ENCODE results near the gene ZNF296. TPM values are rescaled to one million over a fixed set of nuclear protein-coding genes. Genes with fewer than 3 reads are reported as not detected.

The ZNF296 gene
- total RNA-seq, 1 experiment from 2014 or later = 13.8 TPM

DNA sequence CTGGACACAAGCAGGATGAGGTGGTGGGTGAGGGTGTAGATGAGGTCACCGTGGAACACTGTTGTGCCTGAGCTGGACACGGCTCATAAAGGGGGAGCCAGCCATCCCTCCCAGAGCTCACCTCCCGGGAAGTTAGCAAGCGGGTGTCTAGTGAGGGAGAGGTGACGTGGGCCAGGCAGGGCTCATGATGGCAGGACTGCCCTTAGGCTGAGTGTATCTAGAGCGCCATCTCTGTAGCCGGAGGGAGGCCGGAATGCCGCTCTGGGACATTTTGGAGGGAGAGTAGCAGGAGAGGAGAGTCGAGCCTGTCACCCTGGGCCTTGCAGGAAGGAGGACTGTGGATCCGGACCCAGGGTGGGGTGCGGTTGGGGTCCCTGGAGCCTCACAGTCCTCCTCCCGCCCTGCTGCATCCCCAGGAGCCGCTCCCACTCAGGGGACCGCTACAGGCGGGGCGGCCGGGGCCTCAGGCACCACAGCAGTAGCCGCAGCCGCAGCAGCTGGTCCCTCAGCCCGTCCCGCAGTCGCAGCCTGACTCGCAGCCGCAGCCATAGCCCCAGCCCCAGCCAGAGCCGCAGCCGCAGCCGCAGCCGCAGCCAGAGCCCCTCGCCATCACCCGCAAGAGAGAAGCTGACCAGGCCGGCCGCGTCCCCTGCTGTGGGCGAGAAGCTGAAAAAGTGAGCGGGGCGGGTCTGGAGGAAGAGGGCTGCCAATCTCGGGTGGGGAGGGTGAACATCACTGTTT lies 9.2 kb downstream of the ZNF296 start (continued):
- TF ChIP-seq, protein P1, sequence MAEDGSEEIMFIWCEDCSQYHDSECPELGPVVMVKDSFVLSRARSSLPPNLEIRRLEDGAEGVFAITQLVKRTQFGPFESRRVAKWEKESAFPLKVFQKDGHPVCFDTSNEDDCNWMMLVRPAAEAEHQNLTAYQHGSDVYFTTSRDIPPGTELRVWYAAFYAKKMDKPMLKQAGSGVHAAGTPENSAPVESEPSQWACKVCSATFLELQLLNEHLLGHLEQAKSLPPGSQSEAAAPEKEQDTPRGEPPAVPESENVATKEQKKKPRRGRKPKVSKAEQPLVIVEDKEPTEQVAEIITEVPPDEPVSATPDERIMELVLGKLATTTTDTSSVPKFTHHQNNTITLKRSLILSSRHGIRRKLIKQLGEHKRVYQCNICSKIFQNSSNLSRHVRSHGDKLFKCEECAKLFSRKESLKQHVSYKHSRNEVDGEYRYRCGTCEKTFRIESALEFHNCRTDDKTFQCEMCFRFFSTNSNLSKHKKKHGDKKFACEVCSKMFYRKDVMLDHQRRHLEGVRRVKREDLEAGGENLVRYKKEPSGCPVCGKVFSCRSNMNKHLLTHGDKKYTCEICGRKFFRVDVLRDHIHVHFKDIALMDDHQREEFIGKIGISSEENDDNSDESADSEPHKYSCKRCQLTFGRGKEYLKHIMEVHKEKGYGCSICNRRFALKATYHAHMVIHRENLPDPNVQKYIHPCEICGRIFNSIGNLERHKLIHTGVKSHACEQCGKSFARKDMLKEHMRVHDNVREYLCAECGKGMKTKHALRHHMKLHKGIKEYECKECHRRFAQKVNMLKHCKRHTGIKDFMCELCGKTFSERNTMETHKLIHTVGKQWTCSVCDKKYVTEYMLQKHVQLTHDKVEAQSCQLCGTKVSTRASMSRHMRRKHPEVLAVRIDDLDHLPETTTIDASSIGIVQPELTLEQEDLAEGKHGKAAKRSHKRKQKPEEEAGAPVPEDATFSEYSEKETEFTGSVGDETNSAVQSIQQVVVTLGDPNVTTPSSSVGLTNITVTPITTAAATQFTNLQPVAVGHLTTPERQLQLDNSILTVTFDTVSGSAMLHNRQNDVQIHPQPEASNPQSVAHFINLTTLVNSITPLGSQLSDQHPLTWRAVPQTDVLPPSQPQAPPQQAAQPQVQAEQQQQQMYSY (CRISPR knock-in tag; IDR thresholded peaks at IDR 0.05) = no peak
- TF ChIP-seq MXD4 (CRISPR knock-in tag; IDR thresholded peaks at IDR 0.05; ENCODE audit: borderline replicate concordance) = no peak

DNA sequence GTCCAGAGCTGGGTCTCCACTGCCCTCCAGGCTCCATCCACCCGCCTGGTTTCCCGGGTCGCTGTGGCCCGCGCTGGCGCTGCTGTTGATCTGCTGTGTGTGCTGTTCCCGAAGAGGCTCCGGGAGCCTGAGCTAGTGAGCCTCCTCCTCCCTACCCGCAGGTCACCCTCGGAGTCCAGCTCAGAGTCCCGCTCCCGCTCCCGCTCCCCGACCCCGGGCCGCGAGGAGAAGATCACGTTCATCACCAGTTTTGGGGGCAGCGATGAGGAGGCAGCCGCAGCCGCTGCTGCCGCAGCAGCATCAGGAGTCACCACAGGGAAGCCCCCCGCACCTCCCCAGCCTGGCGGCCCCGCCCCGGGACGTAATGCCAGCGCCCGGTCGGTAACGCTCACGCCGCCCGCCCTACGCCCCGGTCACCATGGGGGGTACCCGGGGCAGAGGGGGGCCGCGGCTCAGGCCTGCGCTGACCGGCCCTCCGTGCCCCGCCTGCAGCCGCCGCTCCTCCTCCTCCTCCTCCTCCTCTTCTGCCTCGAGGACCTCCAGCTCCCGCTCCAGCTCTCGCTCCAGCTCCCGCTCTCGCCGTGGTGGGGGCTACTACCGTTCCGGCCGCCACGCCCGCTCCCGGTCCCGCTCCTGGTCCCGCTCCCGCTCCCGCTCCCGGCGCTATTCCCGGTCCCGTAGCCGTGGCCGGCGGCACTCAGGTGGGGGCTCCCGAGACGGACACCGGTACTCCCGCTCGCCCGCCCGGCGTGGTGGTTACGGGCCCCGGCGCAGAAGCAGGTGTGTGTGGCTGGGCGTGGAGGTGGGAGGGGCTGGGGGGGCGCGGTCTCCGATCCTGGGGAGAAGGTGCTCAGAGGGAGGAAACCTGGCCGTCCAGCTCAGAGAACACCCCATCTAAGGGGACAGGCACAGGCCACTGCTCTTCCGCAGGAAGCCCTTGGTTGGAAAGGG lies 12.2 kb downstream of the ZNF296 start:
- DNase-seq (ENCODE audit: low spot score) = no peak
- CTCF ChIA-PET = no interaction called here
- H3K27ac Mint-ChIP-seq = no peak overlapping the region
- peaks cover 3% of the 10 kb centered on the region; the same call in 1 of the 2 replicates for H3K4me1 Mint-ChIP-seq
- H3K9me3 Mint-ChIP-seq = no peaks in the 10 kb centered on the region
- no peak for ATAC-seq
- no peaks in the 10 kb centered on the region for H3K27me3 Mint-ChIP-seq (ENCODE audit: low read depth)
- H3K4me3 Mint-ChIP-seq = no peak overlapping the region
- POLR2A ChIA-PET = no interaction called here
- no peak for TF ChIP-seq ELF4 (CRISPR knock-in tag; IDR thresholded peaks at IDR 0.05; ENCODE audit: low read depth)
- no peak for TF ChIP-seq SP1 (CRISPR knock-in tag; conservative IDR thresholded peaks at IDR 0.05)
- no peak for TF ChIP-seq SMAD3 (CRISPR knock-in tag; IDR thresholded peaks at IDR 0.05; ENCODE audit: borderline replicate concordance)
- TF ChIP-seq, protein P2, sequence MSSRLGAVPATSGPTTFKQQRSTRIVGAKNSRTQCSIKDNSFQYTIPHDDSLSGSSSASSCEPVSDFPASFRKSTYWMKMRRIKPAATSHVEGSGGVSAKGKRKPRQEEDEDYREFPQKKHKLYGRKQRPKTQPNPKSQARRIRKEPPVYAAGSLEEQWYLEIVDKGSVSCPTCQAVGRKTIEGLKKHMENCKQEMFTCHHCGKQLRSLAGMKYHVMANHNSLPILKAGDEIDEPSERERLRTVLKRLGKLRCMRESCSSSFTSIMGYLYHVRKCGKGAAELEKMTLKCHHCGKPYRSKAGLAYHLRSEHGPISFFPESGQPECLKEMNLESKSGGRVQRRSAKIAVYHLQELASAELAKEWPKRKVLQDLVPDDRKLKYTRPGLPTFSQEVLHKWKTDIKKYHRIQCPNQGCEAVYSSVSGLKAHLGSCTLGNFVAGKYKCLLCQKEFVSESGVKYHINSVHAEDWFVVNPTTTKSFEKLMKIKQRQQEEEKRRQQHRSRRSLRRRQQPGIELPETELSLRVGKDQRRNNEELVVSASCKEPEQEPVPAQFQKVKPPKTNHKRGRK (CRISPR knock-in tag; IDR thresholded peaks at IDR 0.05; ENCODE audit: borderline replicate concordance) = no peak
- TF ChIP-seq, protein P3, sequence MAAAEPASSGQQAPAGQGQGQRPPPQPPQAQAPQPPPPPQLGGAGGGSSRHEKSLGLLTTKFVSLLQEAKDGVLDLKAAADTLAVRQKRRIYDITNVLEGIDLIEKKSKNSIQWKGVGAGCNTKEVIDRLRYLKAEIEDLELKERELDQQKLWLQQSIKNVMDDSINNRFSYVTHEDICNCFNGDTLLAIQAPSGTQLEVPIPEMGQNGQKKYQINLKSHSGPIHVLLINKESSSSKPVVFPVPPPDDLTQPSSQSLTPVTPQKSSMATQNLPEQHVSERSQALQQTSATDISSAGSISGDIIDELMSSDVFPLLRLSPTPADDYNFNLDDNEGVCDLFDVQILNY (CRISPR knock-in tag; IDR thresholded peaks at IDR 0.05) = no peak
- TF ChIP-seq MYBL2 (CRISPR knock-in tag; IDR thresholded peaks at IDR 0.05) = no peak
- TF ChIP-seq, protein P4, sequence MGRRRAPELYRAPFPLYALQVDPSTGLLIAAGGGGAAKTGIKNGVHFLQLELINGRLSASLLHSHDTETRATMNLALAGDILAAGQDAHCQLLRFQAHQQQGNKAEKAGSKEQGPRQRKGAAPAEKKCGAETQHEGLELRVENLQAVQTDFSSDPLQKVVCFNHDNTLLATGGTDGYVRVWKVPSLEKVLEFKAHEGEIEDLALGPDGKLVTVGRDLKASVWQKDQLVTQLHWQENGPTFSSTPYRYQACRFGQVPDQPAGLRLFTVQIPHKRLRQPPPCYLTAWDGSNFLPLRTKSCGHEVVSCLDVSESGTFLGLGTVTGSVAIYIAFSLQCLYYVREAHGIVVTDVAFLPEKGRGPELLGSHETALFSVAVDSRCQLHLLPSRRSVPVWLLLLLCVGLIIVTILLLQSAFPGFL (CRISPR knock-in tag; IDR thresholded peaks at IDR 0.05; ENCODE audit: borderline replicate concordance) = no peak
- TF ChIP-seq, protein P5, sequence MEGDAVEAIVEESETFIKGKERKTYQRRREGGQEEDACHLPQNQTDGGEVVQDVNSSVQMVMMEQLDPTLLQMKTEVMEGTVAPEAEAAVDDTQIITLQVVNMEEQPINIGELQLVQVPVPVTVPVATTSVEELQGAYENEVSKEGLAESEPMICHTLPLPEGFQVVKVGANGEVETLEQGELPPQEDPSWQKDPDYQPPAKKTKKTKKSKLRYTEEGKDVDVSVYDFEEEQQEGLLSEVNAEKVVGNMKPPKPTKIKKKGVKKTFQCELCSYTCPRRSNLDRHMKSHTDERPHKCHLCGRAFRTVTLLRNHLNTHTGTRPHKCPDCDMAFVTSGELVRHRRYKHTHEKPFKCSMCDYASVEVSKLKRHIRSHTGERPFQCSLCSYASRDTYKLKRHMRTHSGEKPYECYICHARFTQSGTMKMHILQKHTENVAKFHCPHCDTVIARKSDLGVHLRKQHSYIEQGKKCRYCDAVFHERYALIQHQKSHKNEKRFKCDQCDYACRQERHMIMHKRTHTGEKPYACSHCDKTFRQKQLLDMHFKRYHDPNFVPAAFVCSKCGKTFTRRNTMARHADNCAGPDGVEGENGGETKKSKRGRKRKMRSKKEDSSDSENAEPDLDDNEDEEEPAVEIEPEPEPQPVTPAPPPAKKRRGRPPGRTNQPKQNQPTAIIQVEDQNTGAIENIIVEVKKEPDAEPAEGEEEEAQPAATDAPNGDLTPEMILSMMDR (IDR thresholded peaks at IDR 0.05) = no peak
- TF ChIP-seq NR1H2 (CRISPR knock-in tag; IDR thresholded peaks at IDR 0.05) = no peak
- no peak for TF ChIP-seq ZNF232 (CRISPR knock-in tag; IDR thresholded peaks at IDR 0.05)
- TF ChIP-seq, protein P6, sequence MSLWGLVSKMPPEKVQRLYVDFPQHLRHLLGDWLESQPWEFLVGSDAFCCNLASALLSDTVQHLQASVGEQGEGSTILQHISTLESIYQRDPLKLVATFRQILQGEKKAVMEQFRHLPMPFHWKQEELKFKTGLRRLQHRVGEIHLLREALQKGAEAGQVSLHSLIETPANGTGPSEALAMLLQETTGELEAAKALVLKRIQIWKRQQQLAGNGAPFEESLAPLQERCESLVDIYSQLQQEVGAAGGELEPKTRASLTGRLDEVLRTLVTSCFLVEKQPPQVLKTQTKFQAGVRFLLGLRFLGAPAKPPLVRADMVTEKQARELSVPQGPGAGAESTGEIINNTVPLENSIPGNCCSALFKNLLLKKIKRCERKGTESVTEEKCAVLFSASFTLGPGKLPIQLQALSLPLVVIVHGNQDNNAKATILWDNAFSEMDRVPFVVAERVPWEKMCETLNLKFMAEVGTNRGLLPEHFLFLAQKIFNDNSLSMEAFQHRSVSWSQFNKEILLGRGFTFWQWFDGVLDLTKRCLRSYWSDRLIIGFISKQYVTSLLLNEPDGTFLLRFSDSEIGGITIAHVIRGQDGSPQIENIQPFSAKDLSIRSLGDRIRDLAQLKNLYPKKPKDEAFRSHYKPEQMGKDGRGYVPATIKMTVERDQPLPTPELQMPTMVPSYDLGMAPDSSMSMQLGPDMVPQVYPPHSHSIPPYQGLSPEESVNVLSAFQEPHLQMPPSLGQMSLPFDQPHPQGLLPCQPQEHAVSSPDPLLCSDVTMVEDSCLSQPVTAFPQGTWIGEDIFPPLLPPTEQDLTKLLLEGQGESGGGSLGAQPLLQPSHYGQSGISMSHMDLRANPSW (CRISPR knock-in tag; conservative IDR thresholded peaks at IDR 0.05; ENCODE audit: low read depth) = no peak
- TF ChIP-seq ZNF121 (CRISPR knock-in tag; IDR thresholded peaks at IDR 0.05) = no peak
- TF ChIP-seq ATF1 (CRISPR knock-in tag; IDR thresholded peaks at IDR 0.05) = no peak
- TF ChIP-seq FOXJ3 (CRISPR knock-in tag; IDR thresholded peaks at IDR 0.05; ENCODE audit: borderline replicate concordance) = no peak
- TF ChIP-seq, protein P7, sequence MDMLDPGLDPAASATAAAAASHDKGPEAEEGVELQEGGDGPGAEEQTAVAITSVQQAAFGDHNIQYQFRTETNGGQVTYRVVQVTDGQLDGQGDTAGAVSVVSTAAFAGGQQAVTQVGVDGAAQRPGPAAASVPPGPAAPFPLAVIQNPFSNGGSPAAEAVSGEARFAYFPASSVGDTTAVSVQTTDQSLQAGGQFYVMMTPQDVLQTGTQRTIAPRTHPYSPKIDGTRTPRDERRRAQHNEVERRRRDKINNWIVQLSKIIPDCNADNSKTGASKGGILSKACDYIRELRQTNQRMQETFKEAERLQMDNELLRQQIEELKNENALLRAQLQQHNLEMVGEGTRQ (CRISPR knock-in tag; IDR thresholded peaks at IDR 0.05) = no peak
- peaks cover 40% of the 10 kb centered on the region for H3K36me3 Mint-ChIP-seq
